ENCODE results near the gene ZNF93. TPM values are rescaled to one million over a fixed set of nuclear protein-coding genes. Genes with fewer than 3 reads are reported as not detected.
"Not testable (repeated sequence)": the region's sequence is repeated elsewhere in the genome, so short reads cannot be mapped to it uniquely, and the experiment has no call there.

ZNF93 gene
- total RNA-seq, 1 experiment from 2014 or later: 12.6 TPM

DNA sequence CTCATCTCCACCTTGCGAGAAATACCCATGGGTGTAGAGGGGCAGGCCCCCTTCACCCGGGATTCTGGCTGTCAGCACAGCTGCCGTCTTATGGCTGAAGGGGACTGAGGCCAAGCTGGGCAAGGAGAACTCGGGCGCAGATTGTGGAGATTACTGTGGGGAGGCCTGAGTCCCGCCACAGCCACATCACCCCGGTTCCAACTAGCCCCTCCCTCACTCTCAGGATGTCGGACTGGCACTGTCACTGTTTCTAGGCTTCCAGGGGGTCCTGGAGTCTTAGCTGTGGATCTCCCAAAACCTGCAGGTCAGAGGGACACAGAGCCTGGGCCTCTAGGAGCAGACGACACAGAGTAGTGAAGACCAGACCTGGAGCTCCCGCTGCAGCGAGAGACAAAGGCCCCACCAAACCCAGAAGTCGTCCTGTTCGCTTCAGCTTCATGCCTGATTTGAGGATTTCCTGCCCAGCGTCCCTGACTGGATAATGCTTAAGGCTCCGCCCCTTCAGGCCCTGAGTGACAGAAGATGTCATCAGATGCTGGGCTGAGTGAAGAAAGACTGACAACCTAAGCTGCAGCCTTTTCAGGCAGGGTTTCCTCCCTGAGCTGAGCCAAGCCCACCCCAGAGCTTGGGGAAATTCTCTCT, 55.8 kb downstream of the ZNF93 start:
- H3K36me3 ChIP-seq: no peaks in the 10 kb centered on the region
- H3K4me3 ChIP-seq: no peak overlapping the region
- H3K27me3 ChIP-seq (replicated peaks): no peaks in the 10 kb centered on the region
- no peaks in the 10 kb centered on the region for H3K4me1 ChIP-seq (replicated peaks)
- DNase-seq (ENCODE audit: low read depth in 1 of 2, low spot score in 2 of 2): no peak
- no peak overlapping the region for H3K27ac ChIP-seq
- H3K9me3 ChIP-seq (replicated peaks): no peaks in the 10 kb centered on the region

DNA sequence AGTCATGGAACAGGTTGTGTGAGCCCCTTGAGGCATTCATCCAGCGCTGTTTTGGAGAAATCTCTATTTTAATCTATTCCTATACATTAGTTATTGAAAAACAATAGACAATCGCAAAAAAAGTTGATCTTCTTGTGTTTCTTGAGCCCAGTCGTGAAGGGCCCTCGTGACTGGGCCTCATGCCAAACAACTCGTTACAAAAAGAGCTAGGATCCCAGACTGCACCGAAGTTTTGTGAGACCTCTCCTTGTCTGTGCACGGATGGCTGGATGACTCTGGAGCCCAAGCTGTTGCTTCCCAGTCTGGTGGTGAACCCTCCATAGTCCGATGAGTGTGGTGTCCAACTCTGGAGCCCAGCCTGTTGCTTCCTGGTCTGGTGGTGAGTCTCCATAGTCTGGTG, 57.0 kb downstream of the ZNF93 start:
- H3K4me3 ChIP-seq; H3K36me3 ChIP-seq; DNase-seq (ENCODE audit: low read depth in 1 of 2, low spot score in 2 of 2); H3K9me3 ChIP-seq (replicated peaks); H3K27me3 ChIP-seq (replicated peaks); H3K27ac ChIP-seq; H3K4me1 ChIP-seq (replicated peaks): not testable (repeated sequence)

GRCh38 chr19:19959151-19959799, 58.5 kb downstream of the ZNF93 start:
- H3K36me3 ChIP-seq; H3K4me3 ChIP-seq; H3K4me1 ChIP-seq (replicated peaks); H3K27me3 ChIP-seq (replicated peaks); H3K9me3 ChIP-seq (replicated peaks); H3K27ac ChIP-seq: not testable (repeated sequence)
- peak in 1 of 2 experiments; percentile 8 for DNase-seq (ENCODE audit: low read depth in 1 of 2, low spot score in 2 of 2)

DNA sequence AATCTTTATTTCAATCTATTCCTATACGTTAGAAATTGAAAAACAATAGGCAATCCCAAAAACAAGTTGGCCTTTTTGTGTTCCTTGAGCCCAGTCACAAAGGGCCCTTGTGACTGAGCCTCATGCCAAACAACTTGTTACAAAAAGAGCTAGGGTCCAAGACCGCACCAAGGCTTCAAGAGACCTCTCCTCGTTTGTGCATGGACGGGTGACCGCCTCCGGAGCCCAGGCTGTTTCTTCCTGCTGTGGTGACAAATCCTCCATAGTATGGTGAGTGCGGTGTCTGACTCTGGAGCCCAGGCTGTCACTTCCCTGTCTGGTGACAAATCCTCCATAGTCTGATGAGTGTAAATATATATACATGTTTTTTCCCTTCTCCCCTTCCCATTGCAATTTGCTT, 63.7 kb downstream of the ZNF93 start:
- Histone ChIP-seq H3K27me3 (replicated peaks) (no peaks in the 10 kb centered on the region), H3K4me3 (no peak overlapping the region), H3K9me3 (replicated peaks) (no peaks in the 10 kb centered on the region), H3K4me1 (replicated peaks) (no peaks in the 10 kb centered on the region), H3K36me3 (no peaks in the 10 kb centered on the region), H3K27ac (no peak overlapping the region)
- no peak for DNase-seq (ENCODE audit: low read depth in 1 of 2, low spot score in 2 of 2)

DNA sequence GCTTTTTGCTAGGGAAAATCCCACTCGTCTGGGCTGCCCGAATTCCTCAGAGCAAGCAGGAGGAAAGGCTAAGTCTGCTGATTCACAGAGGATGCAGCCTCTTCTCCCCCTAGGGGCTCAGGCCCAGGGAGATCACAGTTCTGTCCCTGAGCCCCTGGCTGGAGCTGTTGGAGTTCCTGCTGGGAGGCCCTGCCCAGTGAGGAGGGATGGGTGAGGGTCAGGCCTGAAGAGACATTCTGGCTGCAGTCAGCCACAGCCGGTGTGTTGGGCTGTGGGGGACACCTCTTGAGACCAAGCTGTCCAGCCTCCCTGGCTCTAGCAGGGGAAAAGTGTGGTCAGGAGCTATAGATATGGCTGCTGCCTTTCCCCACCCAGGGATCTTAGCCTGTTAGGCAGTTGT, 65.4 kb downstream of the ZNF93 start:
- not testable (repeated sequence) for H3K4me3 ChIP-seq; H3K36me3 ChIP-seq; H3K4me1 ChIP-seq (replicated peaks); H3K27me3 ChIP-seq (replicated peaks); DNase-seq (ENCODE audit: low read depth in 1 of 2, low spot score in 2 of 2); H3K27ac ChIP-seq; H3K9me3 ChIP-seq (replicated peaks)

GRCh38 chr19:19966862-19967261, 66.1 kb downstream of the ZNF93 start:
- no peak for DNase-seq (ENCODE audit: low read depth in 1 of 2, low spot score in 2 of 2)
- H3K4me1 ChIP-seq (replicated peaks): no peaks in the 10 kb centered on the region
- H3K36me3 ChIP-seq: no peaks in the 10 kb centered on the region
- no peak overlapping the region for H3K27ac ChIP-seq
- no peaks in the 10 kb centered on the region for H3K9me3 ChIP-seq (replicated peaks)
- no peak overlapping the region for H3K4me3 ChIP-seq
- no peaks in the 10 kb centered on the region for H3K27me3 ChIP-seq (replicated peaks)

Other genes with a start within 250 kb of the ZNF93 start
- 138 and 147 TPM in 2 replicates for gene ATP13A1, start 237.3 kb upstream of the ZNF93 start, total RNA-seq (2014; rRNA removed; shearing (Covaris generic))
- 4.2 and 11.2 TPM in 2 replicates for gene ZNF101, start 232.1 kb upstream of the ZNF93 start, total RNA-seq (2014; rRNA removed; shearing (Covaris generic))
- gene ZNF14, start 167.8 kb upstream of the ZNF93 start, total RNA-seq (2014; rRNA removed; shearing (Covaris generic)): 1.2 and 2.6 TPM in 2 replicates
- gene ZNF506, start 79.2 kb upstream of the ZNF93 start, total RNA-seq (2014; rRNA removed; shearing (Covaris generic)): 5.8 and 44.6 TPM in 2 replicates
- 1.6 and 3.0 TPM in 2 replicates for gene ZNF253, start 35.1 kb upstream of the ZNF93 start, total RNA-seq (2014; rRNA removed; shearing (Covaris generic))
- gene ZNF682, start 138.6 kb downstream of the ZNF93 start, total RNA-seq (2014; rRNA removed; shearing (Covaris generic)): 2.9 and 13.9 TPM in 2 replicates
- gene ZNF90, start 177.1 kb downstream of the ZNF93 start, total RNA-seq (2014; rRNA removed; shearing (Covaris generic)): 0.34 TPM in 1 of 2 replicates, not detected in the other